GM12874 (cell line): ENCODE data around the gene LPA.

Experiments
- CTCF ChIP-seq: IDR thresholded peaks from 2 replicates; pipeline ENCODE4 v1.5.1; 2011; ENCODE audit warnings: low read depth, mild to moderate bottlenecking, control low read depth, low read length, moderate library complexity; ENCODE audit not compliant: insufficient read depth

LPA gene

DNA sequence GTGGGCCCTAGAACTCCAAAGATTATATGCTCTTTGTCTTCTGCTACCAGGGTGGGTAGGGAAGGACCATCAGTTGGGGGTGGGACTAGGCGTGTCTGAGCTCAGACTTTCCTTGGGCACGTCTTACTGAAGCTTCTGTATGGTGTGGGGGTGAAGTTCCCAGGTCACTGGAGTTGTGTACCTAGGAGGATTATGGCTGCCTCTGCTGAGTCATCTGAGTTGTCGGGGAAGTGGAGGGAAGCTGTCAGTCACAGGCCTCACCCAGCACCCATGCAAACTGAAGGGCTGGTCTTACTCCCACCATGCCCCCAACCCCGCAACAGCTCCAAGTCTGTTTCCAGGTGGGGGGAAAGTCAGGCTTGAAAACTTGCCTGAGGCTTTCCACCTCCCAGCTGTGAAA, 90.1 kb downstream of the LPA start:
- TF ChIP-seq CTCF, result no peak

- no peak for TF ChIP-seq CTCF
Observed at GRCh38 chr6:160544802-160545201, 119.3 kb downstream of the LPA start.

- no peak for TF ChIP-seq CTCF
Observed at GRCh38 chr6:160535270-160535669, 128.8 kb downstream of the LPA start.

GRCh38 chr6:160534050-160534696, 129.9 kb downstream of the LPA start:
- TF ChIP-seq CTCF, result peak; percentile 77

GRCh38 chr6:160532315-160532714, 131.8 kb downstream of the LPA start:
- TF ChIP-seq CTCF, result no peak

DNA sequence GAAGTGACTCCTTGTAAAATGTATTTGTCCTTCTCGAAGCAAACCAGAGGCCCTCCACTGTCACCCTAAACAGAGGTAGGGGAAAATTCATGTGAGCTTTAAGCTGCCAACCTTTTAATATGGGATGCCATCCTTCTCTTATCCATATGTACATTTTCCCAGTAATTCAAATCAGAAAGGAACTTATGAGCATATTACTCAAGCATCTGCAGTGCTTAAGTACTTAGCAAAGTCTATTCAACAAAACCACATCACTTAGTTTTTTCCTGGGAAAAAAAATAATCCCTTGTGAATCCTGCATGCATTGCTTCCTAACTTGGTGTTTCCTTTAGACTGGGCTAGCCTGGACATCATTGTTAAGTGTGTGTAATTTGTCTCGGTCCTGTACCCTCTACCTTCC, 132.2 kb downstream of the LPA start:
- no peak for TF ChIP-seq CTCF

DNA sequence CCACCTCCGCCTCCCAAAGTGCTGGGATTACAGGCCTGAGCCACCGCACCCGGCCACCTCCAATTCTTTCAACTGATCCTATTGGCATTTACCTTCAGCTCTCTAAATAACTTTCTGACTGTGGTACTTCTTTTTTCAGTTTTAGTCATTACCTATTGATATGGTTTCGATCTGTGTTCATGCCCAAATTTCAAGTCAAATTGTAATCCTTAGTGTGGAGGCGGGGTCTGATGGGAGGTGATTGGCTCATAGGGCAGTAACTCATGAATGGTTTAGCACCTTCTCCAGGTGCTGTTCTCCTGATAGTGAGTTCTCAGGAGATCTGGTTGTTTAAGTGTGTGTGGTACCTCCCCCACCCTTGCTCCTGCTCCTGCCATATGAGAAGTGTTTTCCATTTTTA, 140.9 kb downstream of the LPA start:
- no peak for TF ChIP-seq CTCF
